ENCODE data around the gene SNRPA.
A peak's percentile ranks its signal among the peaks of the same experiment; 100 is the strongest.
"Not testable (repeated sequence)": the region's sequence is repeated elsewhere in the genome, so short reads cannot be mapped to it uniquely, and the experiment has no call there.

SNRPA gene

GRCh38 chr19:40768869-40769268, 17.9 kb downstream of the SNRPA start:
- no peaks in the 10 kb centered on the region for H3K27me3 ChIP-seq (ENCODE audit: control insufficient read depth, insufficient read depth, low read length)
- H3K9ac ChIP-seq (ENCODE audit: low read length), result no peak overlapping the region
- no peak overlapping the region for H3K4me3 ChIP-seq (ENCODE audit: low read length)
- no peaks in the 10 kb centered on the region for H3K4me1 ChIP-seq (ENCODE audit: control insufficient read depth, low read depth, low read length)
- peaks cover 24% of the 10 kb centered on the region for H3K36me3 ChIP-seq (ENCODE audit: control insufficient read depth, low read depth, low read length)
- no peak overlapping the region for H3K27ac ChIP-seq (ENCODE audit: low read length)
- H3K9me3 ChIP-seq (ENCODE audit: control insufficient read depth, low read depth, low read length), result no peaks in the 10 kb centered on the region

- H3K4me1 ChIP-seq (ENCODE audit: control insufficient read depth, low read depth, low read length); H3K27me3 ChIP-seq (ENCODE audit: control insufficient read depth, insufficient read depth, low read length); H3K36me3 ChIP-seq (ENCODE audit: control insufficient read depth, low read depth, low read length); H3K4me3 ChIP-seq (ENCODE audit: low read length); H3K9me3 ChIP-seq (ENCODE audit: control insufficient read depth, low read depth, low read length); H3K9ac ChIP-seq (ENCODE audit: low read length); H3K27ac ChIP-seq (ENCODE audit: low read length): not testable (repeated sequence)
Observed at GRCh38 chr19:40771101-40771862, 20.3 kb downstream of the SNRPA start.

DNA sequence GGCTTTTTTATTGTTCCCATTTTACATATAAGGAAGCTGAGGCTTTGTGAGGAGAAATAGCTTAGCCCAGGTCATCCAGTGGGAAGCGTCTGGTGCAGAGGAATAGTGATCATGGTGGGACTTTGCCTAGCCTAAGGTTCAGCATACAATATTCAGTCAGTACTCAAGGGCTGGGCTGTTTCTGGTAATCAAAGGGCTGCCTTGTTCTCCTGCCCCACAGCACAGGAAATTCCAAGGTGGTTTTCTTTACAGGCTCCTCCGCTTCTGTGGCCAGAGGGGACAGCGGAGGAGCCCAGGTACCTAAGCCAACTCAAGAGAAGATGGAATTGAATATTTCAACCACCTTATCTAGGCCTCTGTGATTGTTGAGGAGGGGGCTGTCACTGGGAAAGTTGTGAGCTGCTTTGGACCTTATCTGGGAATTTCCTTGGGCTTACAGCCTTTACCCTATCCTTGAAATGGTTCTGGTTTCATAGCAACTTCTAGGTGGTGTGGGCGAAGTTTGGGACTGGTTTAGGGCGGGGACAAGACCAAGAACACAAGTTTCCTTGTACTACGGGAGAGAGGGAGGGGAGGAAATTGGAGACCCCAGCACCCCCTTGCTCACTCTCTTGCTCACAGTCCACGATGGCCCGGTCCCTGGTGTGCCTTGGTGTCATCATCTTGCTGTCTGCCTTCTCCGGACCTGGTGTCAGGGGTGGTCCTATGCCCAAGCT, 24.1 kb downstream of the SNRPA start, which contains the start of gene MIA:
Gene MIA, plus strand, starts transcription at position 606 of the 716 bp plus-strand sequence. Its CDS starts 22 bp downstream, at position 628.
- no peak within 1 kb of the TSS for H3K27ac ChIP-seq (ENCODE audit: low read length)
- H3K9me3 ChIP-seq (ENCODE audit: control insufficient read depth, low read depth, low read length), result no peaks in the 10 kb centered on the region
- peaks cover 7% of the 10 kb centered on the region for H3K4me1 ChIP-seq (ENCODE audit: control insufficient read depth, low read depth, low read length)
- H3K9ac ChIP-seq (ENCODE audit: low read length), result no peak within 1 kb of the TSS
- H3K36me3 ChIP-seq (ENCODE audit: control insufficient read depth, low read depth, low read length), result no peaks in the 10 kb centered on the region
- no peak within 1 kb of the TSS for H3K4me3 ChIP-seq (ENCODE audit: low read length)
- H3K27me3 ChIP-seq (ENCODE audit: control insufficient read depth, insufficient read depth, low read length), result no peaks in the 10 kb centered on the region

GRCh38 chr19:40775632-40776022, 24.6 kb downstream of the SNRPA start:
- Histone ChIP-seq H3K9me3 (ENCODE audit: control insufficient read depth, low read depth, low read length) (no peaks in the 10 kb centered on the region), H3K9ac (ENCODE audit: low read length) (no peak overlapping the region), H3K27ac (ENCODE audit: low read length) (no peak overlapping the region), H3K36me3 (ENCODE audit: control insufficient read depth, low read depth, low read length) (no peaks in the 10 kb centered on the region), H3K4me1 (ENCODE audit: control insufficient read depth, low read depth, low read length) (peaks cover 7% of the 10 kb centered on the region), H3K4me3 (ENCODE audit: low read length) (no peak overlapping the region), H3K27me3 (ENCODE audit: control insufficient read depth, insufficient read depth, low read length) (no peaks in the 10 kb centered on the region)

GRCh38 chr19:40776364-40776763, 25.4 kb downstream of the SNRPA start:
- H3K9me3 ChIP-seq (ENCODE audit: control insufficient read depth, low read depth, low read length), result no peaks in the 10 kb centered on the region
- no peak overlapping the region for H3K4me3 ChIP-seq (ENCODE audit: low read length)
- no peaks in the 10 kb centered on the region for H3K27me3 ChIP-seq (ENCODE audit: control insufficient read depth, insufficient read depth, low read length)
- peaks cover 7% of the 10 kb centered on the region for H3K4me1 ChIP-seq (ENCODE audit: control insufficient read depth, low read depth, low read length)
- no peaks in the 10 kb centered on the region for H3K36me3 ChIP-seq (ENCODE audit: control insufficient read depth, low read depth, low read length)
- H3K27ac ChIP-seq (ENCODE audit: low read length), result no peak overlapping the region
- no peak overlapping the region for H3K9ac ChIP-seq (ENCODE audit: low read length)

DNA sequence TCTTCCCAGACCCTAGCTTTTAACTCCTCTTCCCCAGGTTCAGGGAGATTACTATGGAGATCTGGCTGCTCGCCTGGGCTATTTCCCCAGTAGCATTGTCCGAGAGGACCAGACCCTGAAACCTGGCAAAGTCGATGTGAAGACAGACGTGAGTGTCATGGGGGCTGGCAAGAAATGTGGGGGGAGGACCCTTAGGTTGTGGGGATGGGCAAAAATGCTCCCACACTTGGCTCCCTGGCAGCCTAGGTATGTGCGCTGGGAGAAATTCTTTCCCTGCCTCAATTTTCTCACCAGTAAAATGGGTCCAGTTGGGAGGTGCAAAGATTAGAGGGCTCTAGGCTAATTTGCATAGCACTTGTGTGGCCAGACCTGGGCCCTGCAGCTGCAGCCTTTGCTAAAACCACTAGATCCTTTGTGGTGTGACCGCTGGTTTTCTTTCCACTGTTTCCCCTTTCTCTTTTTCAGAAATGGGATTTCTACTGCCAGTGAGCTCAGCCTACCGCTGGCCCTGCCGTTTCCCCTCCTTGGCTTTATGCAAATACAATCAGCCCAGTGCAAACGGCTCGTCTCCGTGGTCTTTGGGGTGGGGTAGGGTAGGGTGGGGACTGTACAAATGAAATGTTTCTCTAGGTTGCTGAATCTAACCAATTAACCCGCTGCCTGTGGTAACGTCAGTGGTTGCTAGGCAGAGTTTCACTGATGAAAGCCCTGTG, 26.1 kb downstream of the SNRPA start:
- Histone ChIP-seq H3K27ac (ENCODE audit: low read length) (peak overlapping the region; percentile 94), H3K9ac (ENCODE audit: low read length) (peak overlapping the region; percentile 88), H3K27me3 (ENCODE audit: control insufficient read depth, insufficient read depth, low read length) (no peaks in the 10 kb centered on the region), H3K4me1 (ENCODE audit: control insufficient read depth, low read depth, low read length) (peaks cover 7% of the 10 kb centered on the region), H3K4me3 (ENCODE audit: low read length) (peak overlapping the region; percentile 76), H3K9me3 (ENCODE audit: control insufficient read depth, low read depth, low read length) (no peaks in the 10 kb centered on the region), H3K36me3 (ENCODE audit: control insufficient read depth, low read depth, low read length) (no peaks in the 10 kb centered on the region)

- H3K4me3 ChIP-seq (ENCODE audit: low read length), result peak overlapping the region; percentile 76
- H3K4me1 ChIP-seq (ENCODE audit: control insufficient read depth, low read depth, low read length), result peaks cover 7% of the 10 kb centered on the region
- peak overlapping the region; percentile 88 for H3K9ac ChIP-seq (ENCODE audit: low read length)
- no peaks in the 10 kb centered on the region for H3K27me3 ChIP-seq (ENCODE audit: control insufficient read depth, insufficient read depth, low read length)
- no peaks in the 10 kb centered on the region for H3K9me3 ChIP-seq (ENCODE audit: control insufficient read depth, low read depth, low read length)
- H3K36me3 ChIP-seq (ENCODE audit: control insufficient read depth, low read depth, low read length), result no peaks in the 10 kb centered on the region
- H3K27ac ChIP-seq (ENCODE audit: low read length), result peak overlapping the region; percentile 94
Observed at GRCh38 chr19:40777645-40777936, 26.6 kb downstream of the SNRPA start.

DNA sequence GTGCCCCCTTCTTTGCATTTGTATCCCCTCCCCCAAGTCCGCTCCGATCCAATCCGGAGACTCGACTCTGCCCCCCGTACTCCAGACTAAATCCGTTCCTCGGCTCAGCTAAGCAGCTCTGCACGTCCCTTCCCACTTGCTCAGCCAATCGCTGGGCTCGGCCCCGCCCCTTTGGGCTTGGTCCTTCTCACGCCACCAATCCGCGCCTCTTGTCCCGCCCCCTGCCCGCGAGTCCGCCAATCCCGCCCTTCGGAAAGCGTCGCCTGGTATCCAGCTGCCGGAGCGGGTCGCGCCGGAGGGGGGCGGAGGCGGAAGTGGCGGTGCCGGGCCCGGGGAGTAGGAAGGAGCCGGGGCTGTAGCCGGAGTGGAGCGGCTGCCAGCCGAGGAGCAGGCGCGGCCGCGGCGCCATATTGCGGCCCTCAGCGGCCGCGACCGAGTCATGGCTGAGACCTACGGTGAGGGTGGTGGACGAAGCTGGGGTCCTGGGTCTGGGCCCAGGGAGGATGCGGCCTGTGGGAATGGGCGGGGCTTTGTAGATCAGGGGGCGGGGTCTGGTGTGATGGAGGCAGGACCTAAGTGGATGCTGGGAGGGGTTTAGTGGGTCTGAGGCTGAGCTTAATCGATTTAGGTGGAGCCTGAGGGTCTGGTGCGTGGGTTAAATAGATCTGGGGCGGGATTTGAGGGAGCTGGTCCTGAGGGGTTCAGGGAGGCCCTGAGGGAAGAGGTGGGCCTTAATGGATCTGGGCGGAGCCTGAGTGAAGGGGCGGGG, 27.1 kb downstream of the SNRPA start, which contains the start of gene RAB4B:
Gene RAB4B, plus strand, starts transcription at position 311 of the 769 bp plus-strand sequence. Its CDS starts 129 bp downstream, at position 440.
- H3K9ac ChIP-seq (ENCODE audit: low read length), result peak within 1 kb of the TSS; percentile 88
- H3K27me3 ChIP-seq (ENCODE audit: control insufficient read depth, insufficient read depth, low read length), result no peaks in the 10 kb centered on the region
- H3K4me1 ChIP-seq (ENCODE audit: control insufficient read depth, low read depth, low read length), result peaks cover 7% of the 10 kb centered on the region
- no peaks in the 10 kb centered on the region for H3K9me3 ChIP-seq (ENCODE audit: control insufficient read depth, low read depth, low read length)
- peak within 1 kb of the TSS; percentile 76 for H3K4me3 ChIP-seq (ENCODE audit: low read length)
- H3K27ac ChIP-seq (ENCODE audit: low read length), result peak within 1 kb of the TSS; percentile 94
- no peaks in the 10 kb centered on the region for H3K36me3 ChIP-seq (ENCODE audit: control insufficient read depth, low read depth, low read length)

DNA sequence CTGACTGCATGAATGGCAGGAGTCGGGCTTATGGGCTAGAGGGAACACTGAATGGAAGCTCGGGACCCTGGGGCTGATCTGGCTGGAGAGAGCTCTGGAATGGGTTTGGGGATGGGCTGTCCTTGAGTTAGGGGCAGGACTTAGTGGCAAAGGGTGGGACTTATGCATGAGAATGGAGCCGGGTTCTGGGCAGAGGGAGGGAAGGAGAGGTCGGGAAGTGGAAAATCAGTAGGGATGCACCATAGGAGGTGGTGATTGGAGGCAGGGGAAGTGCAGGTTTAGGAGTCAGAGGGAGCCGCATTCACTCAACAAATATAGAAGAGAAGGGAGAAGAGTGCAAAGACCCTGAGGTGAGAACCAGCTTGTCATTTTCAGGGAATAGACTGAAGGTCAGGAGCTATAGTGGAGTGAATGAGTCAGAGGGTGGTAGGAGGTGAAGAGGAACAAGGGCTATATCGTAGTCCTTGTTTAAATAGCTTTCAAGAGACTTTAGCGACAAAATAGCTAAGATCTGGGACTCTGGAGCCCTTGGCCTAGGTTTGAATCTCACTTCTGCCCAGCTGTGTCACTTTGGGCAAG, 27.8 kb downstream of the SNRPA start:
- H3K9ac ChIP-seq (ENCODE audit: low read length), result peak overlapping the region; percentile 73

DNA sequence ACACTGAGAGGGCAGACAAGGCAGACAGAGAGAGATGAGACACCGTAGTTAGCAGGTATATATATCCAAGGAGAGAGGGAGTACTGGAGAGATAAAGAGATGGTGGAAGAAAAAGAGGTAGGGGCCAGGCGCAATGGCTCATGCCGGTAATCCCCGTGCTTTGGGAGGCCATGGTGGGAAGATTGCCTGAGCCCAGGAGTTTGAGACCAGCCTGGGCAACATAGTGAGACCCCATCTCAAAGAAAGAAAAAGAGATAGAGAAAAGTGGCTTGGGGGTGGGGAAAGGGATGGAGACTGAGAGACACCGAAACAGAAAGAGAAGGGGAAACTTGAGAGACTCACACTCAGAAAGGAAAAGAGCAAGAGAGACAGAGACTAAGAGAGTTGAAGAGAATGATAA, 29.6 kb downstream of the SNRPA start:
- H3K9ac ChIP-seq (ENCODE audit: low read length), result no peak overlapping the region

More for the DNA sequence above, 27.8 kb downstream of the SNRPA start:
- H3K4me1 ChIP-seq (ENCODE audit: control insufficient read depth, low read depth, low read length), result peaks cover 7% of the 10 kb centered on the region
- no peaks in the 10 kb centered on the region for H3K36me3 ChIP-seq (ENCODE audit: control insufficient read depth, low read depth, low read length)
- peak overlapping the region; percentile 2 for H3K27ac ChIP-seq (ENCODE audit: low read length)
- H3K4me3 ChIP-seq (ENCODE audit: low read length), result peak overlapping the region; percentile 76
- no peaks in the 10 kb centered on the region for H3K9me3 ChIP-seq (ENCODE audit: control insufficient read depth, low read depth, low read length)
- H3K27me3 ChIP-seq (ENCODE audit: control insufficient read depth, insufficient read depth, low read length), result no peaks in the 10 kb centered on the region

GRCh38 chr19:40781140-40781539, 30.1 kb downstream of the SNRPA start:
- Histone ChIP-seq H3K4me1 (ENCODE audit: control insufficient read depth, low read depth, low read length) (peaks cover 7% of the 10 kb centered on the region), H3K27ac (ENCODE audit: low read length) (no peak overlapping the region), H3K27me3 (ENCODE audit: control insufficient read depth, insufficient read depth, low read length) (no peaks in the 10 kb centered on the region), H3K9me3 (ENCODE audit: control insufficient read depth, low read depth, low read length) (no peaks in the 10 kb centered on the region), H3K36me3 (ENCODE audit: control insufficient read depth, low read depth, low read length) (no peaks in the 10 kb centered on the region), H3K4me3 (ENCODE audit: low read length) (no peak overlapping the region), H3K9ac (ENCODE audit: low read length) (no peak overlapping the region)

More for the DNA sequence above, 29.6 kb downstream of the SNRPA start:
- no peaks in the 10 kb centered on the region for H3K36me3 ChIP-seq (ENCODE audit: control insufficient read depth, low read depth, low read length)
- no peak overlapping the region for H3K4me3 ChIP-seq (ENCODE audit: low read length)
- no peak overlapping the region for H3K27ac ChIP-seq (ENCODE audit: low read length)
- H3K9me3 ChIP-seq (ENCODE audit: control insufficient read depth, low read depth, low read length), result no peaks in the 10 kb centered on the region
- H3K4me1 ChIP-seq (ENCODE audit: control insufficient read depth, low read depth, low read length), result peaks cover 7% of the 10 kb centered on the region
- H3K27me3 ChIP-seq (ENCODE audit: control insufficient read depth, insufficient read depth, low read length), result no peaks in the 10 kb centered on the region

All from iPS-18a (cell line).